Ascending aorta (tissue), 2 donors: ENCODE data around the gene NCBP3. TPM values are rescaled to one million over a fixed set of nuclear protein-coding genes. Genes with fewer than 3 reads are reported as not detected.

Source experiments
- DNase-seq, 2 donors: peaks; one replicate each; pipeline ENCODE4 v3.0.0-alpha.2; 2019; ENCODE audit warnings: low spot score in 2 of 2
- H3K27ac ChIP-seq, 2 donors: fragments of 200-600 bp; sonication (generic); one replicate each; pipeline ENCODE4 v1.5.1; 2016 to 2017; ENCODE audit warnings: mild to moderate bottlenecking in 1 of 2
- H3K27me3 ChIP-seq: fragments of 200-600 bp; sonication (generic); one replicate; pipeline ENCODE4 v1.5.1; 2017
- H3K36me3 ChIP-seq, 2 donors: fragments of 200-600 bp; sonication (generic); one replicate each; pipeline ENCODE4 v1.5.1; 2016
- H3K4me1 ChIP-seq, 2 donors: fragments of 200-600 bp; sonication (generic); one replicate each; pipeline ENCODE4 v1.5.1; 2016 to 2017; ENCODE audit warnings: mild to moderate bottlenecking in 1 of 2
- H3K4me3 ChIP-seq, 2 donors: fragments of 200-600 bp; sonication (generic); one replicate each; pipeline ENCODE4 v1.5.1; 2016 to 2017; ENCODE audit warnings: mild to moderate bottlenecking in 1 of 2
- H3K9me3 ChIP-seq, 2 donors: fragments of 200-600 bp; sonication (generic); one replicate each; pipeline ENCODE4 v1.5.1; 2016
- intact Hi-C: fragments of 100-400 bp; cut with DNase I; formaldehyde crosslinking; loops from one replicate; pipeline ENCODE4 v1.15.1; 2023
- total RNA-seq: library from RNA; depleted of rRNA; stranded (reverse); fragments of >200 nt; gene quantifications from one replicate; pipeline ENCODE4 v1.1.0, GENCODE V29; 2016
- TF ChIP-seq, protein P1 (sequence below), 3 experiments: fragments of 200-600 bp in 2 of 3; fragments of 450-650 bp in 1 of 3; sonication (generic) in 2 of 3; IDR thresholded peaks; one replicate each; pipeline ENCODE4 v1.5.1; 2016 to 2019; ENCODE audit warnings: antibody characterized with exemption in 3 of 3, mild to moderate bottlenecking in 1 of 3, moderate library complexity in 1 of 3

The NCBP3 gene
- total RNA-seq, 1 donor from 2014 or later: 3.9 TPM

DNA sequence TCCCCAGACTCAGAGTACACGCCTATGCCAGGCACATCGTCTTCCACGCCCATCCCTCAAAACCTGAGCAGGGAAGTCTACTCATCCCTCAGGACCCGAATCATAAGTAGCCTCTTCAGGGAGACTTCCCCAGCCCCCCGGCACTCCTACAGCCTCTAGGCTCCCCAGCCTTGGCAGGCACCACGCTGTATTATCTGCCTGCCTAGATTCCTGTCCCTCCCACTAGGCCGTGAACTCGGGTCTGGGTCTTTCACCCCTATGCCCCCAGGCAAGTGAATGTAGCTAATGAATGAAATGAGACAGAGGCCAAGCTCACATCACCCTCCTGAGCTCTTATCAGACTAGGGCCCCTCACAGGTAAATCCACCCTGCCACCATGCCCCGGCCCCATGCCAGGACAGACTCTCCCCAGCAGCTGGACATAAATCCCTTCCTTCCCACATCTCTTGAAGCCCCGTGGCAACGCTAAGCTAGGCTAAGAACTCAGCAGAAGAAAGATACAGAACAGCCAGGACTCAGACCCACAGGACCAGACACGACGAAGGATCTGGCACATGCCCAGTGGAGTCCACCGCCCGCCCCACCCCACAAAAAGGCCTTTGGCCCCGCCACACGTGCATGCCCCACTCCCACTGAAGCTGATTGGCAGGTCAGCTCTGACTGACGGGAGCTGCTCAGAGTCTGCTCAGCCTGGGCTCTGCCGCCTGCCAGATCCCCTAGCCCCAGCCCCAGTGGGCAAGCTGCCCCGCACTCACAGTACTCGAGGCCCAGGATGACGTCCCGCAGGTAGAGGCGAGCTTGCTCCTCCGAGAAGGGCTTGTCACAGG is 33.8 kb upstream of the NCBP3 start:
- peak overlapping the region in 1 of 2 donors; percentile 60 for H3K27ac ChIP-seq
- TF ChIP-seq, protein P1, sequence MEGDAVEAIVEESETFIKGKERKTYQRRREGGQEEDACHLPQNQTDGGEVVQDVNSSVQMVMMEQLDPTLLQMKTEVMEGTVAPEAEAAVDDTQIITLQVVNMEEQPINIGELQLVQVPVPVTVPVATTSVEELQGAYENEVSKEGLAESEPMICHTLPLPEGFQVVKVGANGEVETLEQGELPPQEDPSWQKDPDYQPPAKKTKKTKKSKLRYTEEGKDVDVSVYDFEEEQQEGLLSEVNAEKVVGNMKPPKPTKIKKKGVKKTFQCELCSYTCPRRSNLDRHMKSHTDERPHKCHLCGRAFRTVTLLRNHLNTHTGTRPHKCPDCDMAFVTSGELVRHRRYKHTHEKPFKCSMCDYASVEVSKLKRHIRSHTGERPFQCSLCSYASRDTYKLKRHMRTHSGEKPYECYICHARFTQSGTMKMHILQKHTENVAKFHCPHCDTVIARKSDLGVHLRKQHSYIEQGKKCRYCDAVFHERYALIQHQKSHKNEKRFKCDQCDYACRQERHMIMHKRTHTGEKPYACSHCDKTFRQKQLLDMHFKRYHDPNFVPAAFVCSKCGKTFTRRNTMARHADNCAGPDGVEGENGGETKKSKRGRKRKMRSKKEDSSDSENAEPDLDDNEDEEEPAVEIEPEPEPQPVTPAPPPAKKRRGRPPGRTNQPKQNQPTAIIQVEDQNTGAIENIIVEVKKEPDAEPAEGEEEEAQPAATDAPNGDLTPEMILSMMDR (IDR thresholded peaks at IDR 0.05): no peak
- no peaks in the 10 kb centered on the region for H3K9me3 ChIP-seq
- peaks cover 7 to 48% of the 10 kb centered on the region in 2 donors for H3K36me3 ChIP-seq
- no peaks in the 10 kb centered on the region for H3K27me3 ChIP-seq
- intact Hi-C loops: no loop called here
- H3K4me1 ChIP-seq: no peaks in the 10 kb centered on the region
- H3K4me3 ChIP-seq: no peak overlapping the region
- no peak for DNase-seq

DNA sequence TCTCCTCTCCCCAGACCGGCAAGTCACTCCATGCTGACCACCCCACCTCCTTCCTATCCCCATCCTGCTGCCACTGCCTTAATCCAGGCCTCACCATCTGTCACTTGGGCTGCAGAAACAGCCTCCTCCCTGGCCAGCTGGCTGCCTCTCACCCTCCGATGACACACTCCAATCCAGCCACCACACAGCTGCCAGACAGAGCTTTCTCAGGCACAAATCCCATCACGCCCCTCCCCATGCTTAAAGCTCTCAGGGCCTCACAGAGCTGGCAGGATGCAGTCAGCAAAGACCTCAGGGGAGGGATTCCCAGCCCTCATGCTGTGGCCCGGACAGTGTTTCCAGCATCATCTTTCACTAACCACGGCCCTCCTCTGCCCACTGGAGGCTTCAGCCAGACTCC is 33.1 kb upstream of the NCBP3 start:
- intact Hi-C loops: no loop called here
- H3K9me3 ChIP-seq: no peaks in the 10 kb centered on the region
- no peaks in the 10 kb centered on the region for H3K4me1 ChIP-seq
- no peak overlapping the region for H3K4me3 ChIP-seq
- no peak for DNase-seq
- TF ChIP-seq, protein P1 (IDR thresholded peaks at IDR 0.05): no peak
- peak overlapping the region in 1 of 2 donors; percentile 60 for H3K27ac ChIP-seq
- no peaks in the 10 kb centered on the region for H3K27me3 ChIP-seq
- peaks cover 6 to 44% of the 10 kb centered on the region in 2 donors for H3K36me3 ChIP-seq

DNA sequence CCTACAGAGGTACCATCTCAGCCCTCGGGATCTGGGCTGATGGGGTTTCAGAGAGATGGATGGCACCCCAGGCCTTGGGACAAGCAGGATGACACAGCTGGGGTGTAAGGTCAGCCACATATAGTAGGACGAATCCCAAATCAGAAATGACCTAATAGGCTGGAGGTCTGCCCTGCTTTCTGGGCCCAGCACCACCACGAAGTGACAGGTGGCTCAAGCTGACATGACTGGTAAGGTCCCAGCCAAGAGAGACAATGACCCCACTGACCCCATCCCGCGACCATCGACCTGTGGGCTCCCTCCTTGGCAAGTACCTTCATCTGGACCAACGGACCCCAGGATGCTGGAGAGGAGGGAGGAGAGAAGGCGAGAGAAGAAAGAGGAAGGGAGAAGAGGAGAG is 31.2 kb upstream of the NCBP3 start:
- no peaks in the 10 kb centered on the region for H3K9me3 ChIP-seq
- H3K36me3 ChIP-seq: peaks cover 5 to 42% of the 10 kb centered on the region in 2 donors
- TF ChIP-seq, protein P1 (IDR thresholded peaks at IDR 0.05): no peak
- H3K27ac ChIP-seq: no peak overlapping the region
- DNase-seq: no peak
- intact Hi-C loops: no loop called here
- H3K4me1 ChIP-seq: no peaks in the 10 kb centered on the region
- H3K27me3 ChIP-seq: no peaks in the 10 kb centered on the region
- no peak overlapping the region for H3K4me3 ChIP-seq

DNA sequence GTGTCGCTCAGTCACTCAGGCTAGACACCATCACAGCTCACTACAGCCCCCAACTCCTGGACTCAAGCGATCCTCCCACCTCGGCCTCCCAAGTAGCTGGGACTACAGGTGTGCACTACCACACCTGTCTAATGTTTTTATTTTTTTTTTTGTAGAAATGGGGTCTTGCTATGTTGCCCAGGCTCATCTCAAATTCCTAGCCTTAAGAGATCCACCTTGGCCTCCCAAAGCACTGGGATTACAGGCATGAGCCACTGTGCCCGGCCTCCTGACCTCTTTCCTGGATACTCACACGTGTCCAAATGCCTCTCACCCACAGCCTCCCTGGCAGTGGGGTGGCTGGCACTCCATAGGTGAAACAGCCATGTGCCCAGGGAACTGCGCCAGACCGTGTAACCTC is 29.3 kb upstream of the NCBP3 start:
- intact Hi-C loops: no loop called here

DNA sequence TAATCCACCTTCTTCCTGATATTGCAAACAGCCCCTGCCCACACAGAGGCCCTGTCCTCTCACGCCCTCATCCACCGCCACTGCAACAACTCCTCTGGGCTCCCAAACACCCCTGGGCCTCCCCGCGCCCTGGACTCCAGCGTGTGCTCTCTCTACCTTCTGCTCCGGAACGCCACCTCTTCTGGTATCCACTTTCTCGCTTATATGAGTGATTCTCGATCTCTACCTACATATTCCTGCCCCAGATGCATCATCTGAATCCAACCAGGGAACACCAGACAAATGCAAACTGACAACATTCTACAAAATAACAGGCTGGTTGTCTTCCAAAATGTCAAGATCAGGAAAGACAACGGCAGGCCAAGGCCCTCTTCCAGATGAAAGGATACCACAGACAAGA is 27.8 kb upstream of the NCBP3 start:
- H3K36me3 ChIP-seq: peaks cover 7 to 45% of the 10 kb centered on the region in 2 donors
- TF ChIP-seq, protein P1 (IDR thresholded peaks at IDR 0.05): no peak
- no peaks in the 10 kb centered on the region for H3K9me3 ChIP-seq
- no peaks in the 10 kb centered on the region for H3K4me1 ChIP-seq
- DNase-seq: no peak
- H3K27me3 ChIP-seq: no peaks in the 10 kb centered on the region
- H3K4me3 ChIP-seq: no peak overlapping the region
- intact Hi-C loops: no loop called here
- H3K27ac ChIP-seq: no peak overlapping the region

More for the DNA sequence above, 29.3 kb upstream of the NCBP3 start:
- no peak overlapping the region for H3K27ac ChIP-seq
- H3K4me3 ChIP-seq: no peak overlapping the region
- H3K4me1 ChIP-seq: no peaks in the 10 kb centered on the region
- H3K9me3 ChIP-seq: no peaks in the 10 kb centered on the region
- no peak for DNase-seq
- TF ChIP-seq, protein P1 (IDR thresholded peaks at IDR 0.05): no peak
- H3K36me3 ChIP-seq: peaks cover 7 to 45% of the 10 kb centered on the region in 2 donors
- H3K27me3 ChIP-seq: no peaks in the 10 kb centered on the region
